Mesenchymal stem cell (in vitro differentiated cells and primary cell): Measurements from ENCODE around the gene PSMD8.
"Not testable (repeated sequence)": the region's sequence is repeated elsewhere in the genome, so short reads cannot be mapped to it uniquely, and the experiment has no call there.

Experiments
- DNase-seq: peaks from one replicate; pipeline ENCODE4 v3.0.0-alpha.2; 2013
- H2AFZ ChIP-seq: one replicate; pipeline ENCODE4 v1.6.1; 2013; ENCODE audit warnings: low read depth, mild to moderate bottlenecking, control low read depth, inconsistent platforms, low read length, moderate library complexity
- H2AK5ac ChIP-seq: 2 replicates; pipeline ENCODE4 v1.6.1; 2013; ENCODE audit warnings: low read length, moderate library complexity, mild to moderate bottlenecking, inconsistent platforms; ENCODE audit not compliant: severe bottlenecking
- H2BK120ac ChIP-seq: one replicate; pipeline ENCODE4 v1.6.1; 2013; ENCODE audit warnings: low read depth, mild to moderate bottlenecking, inconsistent platforms, low read length, moderate library complexity
- H2BK12ac ChIP-seq, 2 experiments: one replicate each; pipeline ENCODE4 v1.6.1; 2013; ENCODE audit warnings: inconsistent platforms in 2 of 2, low read length in 2 of 2, mild to moderate bottlenecking in 2 of 2, moderate library complexity in 2 of 2, control low read depth in 1 of 2
- H2BK15ac ChIP-seq: one replicate; pipeline ENCODE4 v1.6.1; 2013; ENCODE audit warnings: mild to moderate bottlenecking, low read depth, inconsistent platforms; ENCODE audit not compliant: poor library complexity, severe bottlenecking
- H2BK5ac ChIP-seq: 2 replicates; pipeline ENCODE4 v1.6.1; 2013; ENCODE audit warnings: low read depth, mild to moderate bottlenecking, low read length, control low read depth, inconsistent platforms; ENCODE audit not compliant: poor library complexity, severe bottlenecking
- H3K14ac ChIP-seq, 2 experiments: one replicate each; pipeline ENCODE4 v1.6.1; 2013; ENCODE audit warnings: inconsistent platforms in 2 of 2, low read length in 2 of 2, control low read depth in 1 of 2, mild to moderate bottlenecking in 1 of 2, moderate library complexity in 1 of 2
- H3K18ac ChIP-seq, 2 experiments: one replicate each; pipeline ENCODE4 v1.6.1; 2013; ENCODE audit warnings: inconsistent platforms in 2 of 2, low read length in 2 of 2, control low read depth in 1 of 2, low read depth in 1 of 2, mild to moderate bottlenecking in 1 of 2
- H3K23ac ChIP-seq, 2 experiments: one replicate each; pipeline ENCODE4 v1.6.1; 2013; ENCODE audit warnings: inconsistent platforms in 2 of 2, low read length in 2 of 2, mild to moderate bottlenecking in 2 of 2, moderate library complexity in 2 of 2, control low read depth in 1 of 2
- H3K27ac ChIP-seq: 2 replicates; pipeline ENCODE4 v1.5.1; 2013; ENCODE audit warnings: mild to moderate bottlenecking, moderate library complexity, low read length, control low read depth, inconsistent platforms; ENCODE audit not compliant: poor library complexity, severe bottlenecking
- H3K27me3 ChIP-seq, 2 experiments: 2 replicates each; pipeline versions ENCODE4 v1.6.1 to v1.7.0; 2013; ENCODE audit warnings: low read length in 2 of 2, mild to moderate bottlenecking in 2 of 2, moderate library complexity in 2 of 2, control low read depth in 1 of 2, inconsistent platforms in 1 of 2; ENCODE audit not compliant: control insufficient read depth in 1 of 2, insufficient read depth in 1 of 2
- H3K36me3 ChIP-seq, 2 experiments: 2 replicates each; pipeline versions ENCODE4 v1.6.1 to v1.7.0; 2013; ENCODE audit warnings: low read length in 2 of 2, control low read depth in 1 of 2, inconsistent platforms in 1 of 2, low read depth in 1 of 2, mild to moderate bottlenecking in 1 of 2; ENCODE audit not compliant: insufficient read depth in 2 of 2, control insufficient read depth in 1 of 2
- H3K4ac ChIP-seq, 2 experiments: one replicate each; pipeline ENCODE4 v1.6.1; 2013; ENCODE audit warnings: inconsistent platforms in 2 of 2, low read length in 2 of 2, mild to moderate bottlenecking in 2 of 2, moderate library complexity in 2 of 2, control low read depth in 1 of 2, low read depth in 1 of 2
- H3K4me1 ChIP-seq: 2 replicates; pipeline ENCODE4 v1.6.1; 2013; ENCODE audit warnings: low read depth, low read length, control low read depth; ENCODE audit not compliant: control insufficient read depth, insufficient read depth
- H3K4me2 ChIP-seq: 2 replicates; pipeline ENCODE4 v1.6.1; 2013; ENCODE audit warnings: low read length, mild to moderate bottlenecking, inconsistent platforms; ENCODE audit not compliant: poor library complexity, severe bottlenecking
- H3K4me3 ChIP-seq, 2 experiments: 2 replicates each; pipeline versions ENCODE4 v1.5.1 to v1.7.0; 2013; ENCODE audit warnings: low read length in 2 of 2, mild to moderate bottlenecking in 2 of 2, control low read depth in 1 of 2, low read depth in 1 of 2; ENCODE audit not compliant: insufficient read depth in 1 of 2
- H3K79me1 ChIP-seq: replicated peaks from 2 replicates; pipeline ENCODE4 v1.6.1; 2013; ENCODE audit warnings: mild to moderate bottlenecking, control low read depth, low read length, inconsistent platforms; ENCODE audit not compliant: poor library complexity, severe bottlenecking
- H3K9ac ChIP-seq: 2 replicates; pipeline ENCODE4 v1.7.0; 2013; ENCODE audit warnings: mild to moderate bottlenecking, low read length, moderate library complexity
- H3K9me3 ChIP-seq: 2 replicates; pipeline ENCODE4 v1.7.0; 2013; ENCODE audit warnings: mild to moderate bottlenecking, low read length; ENCODE audit not compliant: control insufficient read depth
- H4K8ac ChIP-seq: one replicate; pipeline ENCODE4 v1.6.1; 2013; ENCODE audit warnings: inconsistent platforms, mild to moderate bottlenecking, low read length, moderate library complexity
- H4K91ac ChIP-seq: one replicate; pipeline ENCODE4 v1.6.1; 2013; ENCODE audit warnings: mild to moderate bottlenecking, low read length, inconsistent platforms
- WGBS: methylation state at CpG from one replicate; pipeline ENCODE4 v1.1.7; 2013; ENCODE audit warnings: mixed read lengths; 5-methylcytosine and 5-hydroxymethylcytosine counted together

PSMD8 gene

DNA sequence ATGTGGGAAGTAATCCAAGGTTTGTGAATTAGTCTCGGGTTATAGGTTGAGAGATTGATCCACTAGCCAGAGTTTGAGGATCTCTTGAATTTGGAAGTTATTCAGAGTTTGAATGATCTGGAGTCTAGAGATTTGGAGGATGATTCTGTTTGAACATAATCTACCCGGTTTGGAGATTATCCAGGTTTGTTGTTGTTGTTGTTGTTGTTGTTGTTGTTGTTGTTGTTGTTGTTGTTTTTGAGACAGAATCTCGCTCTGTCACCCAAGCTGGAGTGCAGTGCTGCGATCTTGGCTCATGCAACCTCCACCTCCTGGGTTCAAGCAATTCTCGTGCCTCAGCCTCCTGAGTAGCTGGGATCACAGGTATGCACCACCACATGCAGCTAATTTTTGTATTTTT is 37.5 kb downstream of the PSMD8 start:
- DNase-seq, H3K9me3 ChIP-seq, H3K14ac ChIP-seq, H3K36me3 ChIP-seq, H3K9ac ChIP-seq, H3K79me1 ChIP-seq, H3K4ac ChIP-seq, H2AK5ac ChIP-seq, H3K18ac ChIP-seq, H2BK12ac ChIP-seq, H2BK5ac ChIP-seq, H2BK120ac ChIP-seq, H3K4me2 ChIP-seq, H3K4me3 ChIP-seq, H3K4me1 ChIP-seq, H3K23ac ChIP-seq, H2BK15ac ChIP-seq, H2AFZ ChIP-seq, H4K91ac ChIP-seq, H3K27ac ChIP-seq, H4K8ac ChIP-seq: not testable (repeated sequence)
- WGBS, result 85% methylated on average over 5 of the region's 5 CpGs
- H3K27me3 ChIP-seq, result peaks cover 4 to 19% of the 10 kb centered on the region in 2 experiments

DNA sequence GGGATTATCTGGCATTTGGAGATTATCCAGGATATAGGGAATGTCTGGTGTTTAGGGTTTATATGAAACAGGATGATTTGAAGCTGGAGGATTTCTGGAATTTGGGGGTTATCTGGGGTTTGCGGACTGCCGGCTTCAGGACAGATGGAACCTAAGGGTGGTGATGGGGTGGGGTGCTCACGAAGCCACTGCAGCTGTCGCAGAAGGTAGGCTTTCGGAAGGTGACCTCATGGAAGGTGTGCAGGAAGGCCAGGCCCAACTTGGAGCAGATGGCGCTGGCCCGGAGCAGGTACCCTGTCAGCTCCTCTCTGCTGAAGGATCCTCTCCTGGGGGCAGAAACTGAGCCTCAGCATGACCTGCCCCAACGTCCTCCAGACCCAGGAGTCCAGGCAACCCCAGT is 38.1 kb downstream of the PSMD8 start:
- Histone ChIP-seq H2AFZ (no peak overlapping the region), H4K91ac (no peak overlapping the region), H3K4me1 (peaks cover 4% of the 10 kb centered on the region), H3K9ac (no peak overlapping the region), H2BK15ac (no peak overlapping the region), H3K14ac (no peak overlapping the region), H3K4me3 (no peak overlapping the region), H3K27me3 (peaks cover 10 to 25% of the 10 kb centered on the region in 2 experiments), H2BK12ac (no peak overlapping the region), H3K4me2 (no peak overlapping the region), H2BK5ac (no peak overlapping the region), H3K27ac (no peak overlapping the region), H3K23ac (no peak overlapping the region), H3K18ac (no peak overlapping the region), H3K9me3 (no peaks in the 10 kb centered on the region), H2BK120ac (no peak overlapping the region), H3K36me3 (no peaks in the 10 kb centered on the region), H2AK5ac (no peak overlapping the region), H4K8ac (no peak overlapping the region), H3K4ac (no peak overlapping the region), H3K79me1 (no peaks in the 10 kb centered on the region)
- DNase-seq, result no peak
- WGBS, result 91% methylated on average over 8 of the region's 8 CpGs

DNA sequence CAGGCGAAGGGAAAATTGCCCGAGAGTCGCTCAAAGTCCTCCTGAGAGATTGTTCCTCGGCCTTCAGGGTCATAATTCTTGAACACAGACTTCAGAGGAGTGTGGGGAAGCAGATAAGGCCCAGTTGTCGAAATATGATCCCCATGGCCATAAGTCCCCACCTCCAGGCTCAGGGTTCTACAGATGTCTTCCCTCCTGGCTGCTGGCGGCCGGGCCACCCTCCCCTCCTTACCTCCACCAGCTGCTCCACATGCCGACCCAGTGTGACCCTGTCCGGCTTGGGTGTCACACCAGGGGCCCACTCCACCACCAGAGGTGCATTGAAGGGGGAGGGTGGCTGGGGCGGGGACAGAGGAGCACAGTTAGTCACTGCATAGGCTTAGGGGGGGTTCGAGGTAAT is 38.6 kb downstream of the PSMD8 start:
- Histone ChIP-seq H3K14ac (no peak overlapping the region), H3K36me3 (no peaks in the 10 kb centered on the region), H4K8ac (no peak overlapping the region), H4K91ac (no peak overlapping the region), H2BK12ac (no peak overlapping the region), H3K79me1 (no peaks in the 10 kb centered on the region), H3K9ac (no peak overlapping the region), H2BK5ac (no peak overlapping the region), H3K4me3 (no peak overlapping the region), H3K4ac (no peak overlapping the region), H3K4me1 (peaks cover 8% of the 10 kb centered on the region), H2AK5ac (no peak overlapping the region), H3K9me3 (no peaks in the 10 kb centered on the region), H2AFZ (no peak overlapping the region), H2BK15ac (no peak overlapping the region), H3K4me2 (no peak overlapping the region), H3K18ac (no peak overlapping the region), H2BK120ac (no peak overlapping the region), H3K27me3 (peaks cover 14 to 30% of the 10 kb centered on the region in 2 experiments), H3K23ac (no peak overlapping the region), H3K27ac (no peak overlapping the region)
- WGBS, result 70% methylated on average over 8 of the region's 11 CpGs
- DNase-seq, result no peak

DNA sequence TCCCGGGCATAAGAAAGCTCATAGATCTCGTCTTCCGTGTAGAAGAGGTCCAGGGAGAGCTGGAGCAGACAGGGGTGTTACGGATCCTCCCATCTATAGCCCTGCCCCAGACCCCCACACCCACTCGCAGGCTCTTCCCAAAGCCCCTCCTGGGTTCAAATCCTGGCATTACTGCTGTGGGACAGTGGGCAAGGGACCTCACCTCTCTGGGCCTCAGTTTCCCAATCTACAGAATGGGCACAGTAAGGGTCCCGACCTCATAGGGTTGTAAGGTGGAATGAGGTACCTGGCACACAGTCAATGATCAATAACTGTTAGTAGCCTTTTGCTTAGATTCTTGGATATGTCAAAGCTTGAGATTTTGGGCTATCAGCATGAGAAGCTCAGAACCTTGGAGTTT is 39.0 kb downstream of the PSMD8 start:
- Histone ChIP-seq H3K4me2 (no peak overlapping the region), H3K4me1 (peaks cover 12% of the 10 kb centered on the region), H2AK5ac (no peak overlapping the region), H3K79me1 (no peaks in the 10 kb centered on the region), H3K9ac (no peak overlapping the region), H3K27ac (no peak overlapping the region), H3K9me3 (no peaks in the 10 kb centered on the region), H3K4ac (no peak overlapping the region), H2BK15ac (no peak overlapping the region), H3K23ac (no peak overlapping the region), H4K8ac (no peak overlapping the region), H3K14ac (no peak overlapping the region), H3K36me3 (no peaks in the 10 kb centered on the region), H2BK120ac (no peak overlapping the region), H3K18ac (no peak overlapping the region), H3K27me3 (peaks cover 19 to 35% of the 10 kb centered on the region in 2 experiments), H2BK12ac (no peak overlapping the region), H4K91ac (no peak overlapping the region), H2AFZ (no peak overlapping the region), H3K4me3 (no peak overlapping the region), H2BK5ac (no peak overlapping the region)
- WGBS, result 97% methylated on average over 4 of the region's 6 CpGs
- no peak for DNase-seq
